ENCODE results near the gene CCDC85C.

CCDC85C gene

DNA sequence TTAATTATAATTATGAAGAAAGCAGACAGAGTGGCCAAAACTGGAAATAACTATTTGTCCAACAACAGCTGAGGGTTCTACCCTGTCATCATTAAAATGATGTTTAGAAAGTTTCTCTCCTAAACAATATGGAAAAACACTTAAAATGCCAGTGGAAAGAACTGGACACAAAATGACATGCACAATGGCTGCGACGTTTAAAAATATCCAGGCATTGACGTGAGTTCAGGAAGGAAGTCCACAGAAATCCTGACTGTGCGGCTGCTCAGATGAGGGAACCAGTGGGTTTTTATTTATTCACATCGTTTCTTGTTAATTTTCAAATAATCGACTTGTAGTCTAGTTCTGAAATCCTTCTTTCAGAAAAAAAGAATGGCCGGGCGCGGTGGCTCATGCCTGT, 64.5 kb downstream of the CCDC85C start:
- DNase-seq (ENCODE audit: low spot score) = no peak

DNA sequence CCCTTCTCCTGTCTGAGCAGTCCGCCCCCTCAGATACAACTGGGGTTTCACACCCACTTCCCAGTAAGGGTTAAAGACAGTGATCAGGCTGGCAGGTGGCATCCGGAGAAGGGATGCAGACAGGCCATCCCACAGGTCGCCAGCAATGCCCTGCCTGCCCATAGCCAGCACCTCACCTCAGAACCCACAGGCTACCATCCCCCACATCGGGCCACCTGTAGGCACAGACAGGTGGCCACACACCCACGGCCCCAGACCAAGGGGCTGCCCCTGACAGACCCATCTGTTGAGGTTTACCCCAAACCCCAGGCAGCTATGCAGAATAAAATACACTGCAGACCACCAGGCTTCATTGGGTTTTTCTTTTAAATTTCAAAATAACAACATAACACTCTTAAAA, 65.3 kb downstream of the CCDC85C start:
- no peak for DNase-seq (ENCODE audit: low spot score)

DNA sequence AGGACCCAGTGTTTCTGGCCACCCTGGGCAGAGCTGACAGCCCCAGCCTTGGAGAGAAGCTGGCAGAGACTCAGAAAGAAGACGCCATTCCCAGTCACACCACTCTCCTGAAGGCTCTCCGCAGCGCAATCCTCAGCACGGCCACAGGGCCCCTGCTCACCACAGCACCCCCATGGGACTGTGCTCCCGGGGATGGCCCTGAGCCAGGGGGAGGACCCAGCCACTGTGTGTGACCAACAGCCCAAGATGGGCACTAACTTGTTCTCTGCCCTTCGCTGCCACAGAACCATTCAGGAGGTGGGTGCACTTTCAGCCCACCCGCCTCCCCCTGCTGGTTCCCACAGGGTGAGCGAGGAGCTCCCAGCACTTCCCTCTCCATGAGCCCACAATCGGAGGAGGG, 65.7 kb downstream of the CCDC85C start:
- DNase-seq (ENCODE audit: low spot score) = no peak

DNA sequence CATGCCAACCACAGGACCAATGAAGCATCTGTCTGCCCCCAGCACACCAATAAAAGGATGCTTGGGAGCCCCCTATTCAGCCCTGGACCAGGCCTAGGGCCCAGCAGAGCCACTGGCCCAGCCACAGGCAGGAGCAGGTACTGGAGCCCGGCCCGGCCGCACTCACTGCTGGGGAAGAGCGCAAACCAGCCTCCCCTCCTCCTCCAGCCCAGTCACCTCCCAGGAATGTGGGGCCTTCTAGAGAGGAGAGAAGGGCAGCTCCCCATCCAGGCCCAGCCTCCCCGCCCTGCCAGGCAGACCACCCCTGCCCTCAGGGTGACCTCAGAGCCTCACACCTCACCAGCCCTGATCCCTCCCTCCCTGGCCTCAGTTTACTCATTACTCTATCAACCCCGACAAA, 66.6 kb downstream of the CCDC85C start:
- DNase-seq (ENCODE audit: low spot score) = no peak

DNA sequence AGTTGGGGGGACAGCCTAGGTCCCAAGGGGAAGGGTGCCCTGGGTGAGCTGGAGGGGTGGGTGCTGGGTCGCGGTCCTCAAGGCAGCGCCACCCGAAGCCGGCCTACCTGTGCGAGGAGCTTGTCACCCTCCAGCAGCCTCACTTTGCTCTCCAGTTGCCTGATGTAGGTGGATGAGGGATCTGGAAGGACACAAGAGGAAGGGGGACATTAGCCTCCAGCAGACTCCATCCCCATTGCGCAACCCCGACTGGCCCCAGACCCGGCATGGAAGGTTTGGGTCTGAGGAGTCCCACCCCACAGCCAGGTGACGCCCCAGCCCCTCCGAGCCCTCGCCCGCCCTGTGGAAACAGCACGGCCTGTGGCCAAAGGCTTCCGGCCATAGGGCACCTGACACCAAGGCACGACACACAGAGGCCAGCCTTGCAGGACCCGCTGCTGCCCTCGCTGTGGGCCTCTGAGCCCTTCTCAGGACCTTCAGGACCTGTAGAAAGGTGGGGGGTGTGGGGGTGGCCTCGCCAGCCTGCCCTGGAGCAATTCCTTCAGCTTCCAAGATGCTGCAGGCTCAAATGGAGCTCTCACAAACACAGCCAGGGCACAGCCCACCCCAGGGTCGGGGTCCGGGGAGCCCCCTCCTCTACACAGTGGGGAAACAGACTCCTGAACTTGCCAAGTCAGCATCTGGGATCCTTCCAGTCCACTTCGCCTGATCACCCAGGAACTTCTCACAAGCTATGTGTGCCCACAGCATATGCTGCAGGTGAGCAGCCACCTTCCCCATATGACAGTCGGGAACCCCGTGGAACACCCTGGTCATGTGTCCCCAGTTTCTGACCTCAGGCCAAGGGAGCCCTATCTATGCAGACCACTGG, 67.9 kb downstream of the CCDC85C start:
- DNase-seq (ENCODE audit: low spot score) = no peak

DNA sequence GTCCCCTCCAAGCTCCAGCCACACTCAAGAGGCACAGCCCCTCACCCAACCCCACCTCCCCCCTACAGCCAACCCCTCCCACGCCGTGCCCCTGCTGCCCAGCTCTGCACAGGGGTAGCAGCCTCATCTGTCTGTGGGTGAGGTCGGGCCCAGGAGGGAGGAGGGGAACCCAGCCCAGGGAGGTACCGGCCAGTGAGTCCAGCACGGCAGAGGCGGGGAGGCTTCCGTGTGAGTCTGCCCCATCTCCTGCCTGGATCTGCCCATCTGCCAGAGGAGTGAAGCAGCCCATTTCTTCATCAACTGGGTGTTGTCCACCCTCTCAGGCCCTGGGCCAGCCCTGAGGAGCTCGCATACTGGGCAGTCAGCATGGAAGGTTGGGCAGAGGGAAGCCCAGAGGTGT, 68.6 kb downstream of the CCDC85C start:
- no peak for DNase-seq (ENCODE audit: low spot score)

DNA sequence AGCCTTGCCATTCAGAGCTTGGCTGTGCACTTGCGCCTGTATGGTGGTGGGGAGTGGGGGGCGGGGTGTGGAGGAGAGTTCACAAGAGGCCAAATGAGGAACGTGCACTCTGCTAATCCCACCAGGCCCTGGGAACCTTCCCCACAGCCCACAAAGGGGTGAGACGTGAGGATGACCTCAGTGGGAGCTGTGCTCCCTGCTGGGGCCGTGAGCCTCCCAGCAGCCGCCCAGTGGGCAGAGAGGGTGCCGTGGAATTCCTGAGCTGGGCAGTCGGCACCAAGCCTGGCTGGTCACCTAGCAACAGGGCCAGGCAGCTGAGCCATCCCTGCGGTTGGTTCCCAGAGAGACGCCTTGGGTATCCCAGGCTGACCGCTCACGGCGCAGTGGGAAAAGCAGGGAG, 69.1 kb downstream of the CCDC85C start:
- DNase-seq (ENCODE audit: low spot score) = no peak

DNA sequence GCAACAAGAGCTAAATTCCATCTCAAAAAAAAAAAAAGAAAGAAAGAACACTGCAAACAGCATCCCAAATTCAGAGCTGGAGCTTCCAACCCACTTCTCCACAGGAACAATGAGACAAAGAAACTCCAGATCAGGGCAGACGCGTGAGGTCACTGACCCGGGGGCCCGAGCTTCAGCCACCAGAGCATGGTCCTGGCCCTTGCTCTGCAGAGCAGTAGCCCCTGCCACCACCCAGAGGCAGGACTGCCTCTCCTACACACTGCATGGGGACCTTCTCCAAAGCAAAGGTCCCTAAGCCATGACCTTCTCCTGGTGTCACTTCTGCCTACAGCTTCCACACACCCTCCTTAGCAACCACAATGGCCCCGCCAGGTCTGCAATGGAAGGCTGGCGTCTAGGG, 69.7 kb downstream of the CCDC85C start:
- DNase-seq (ENCODE audit: low spot score) = no peak

DNA sequence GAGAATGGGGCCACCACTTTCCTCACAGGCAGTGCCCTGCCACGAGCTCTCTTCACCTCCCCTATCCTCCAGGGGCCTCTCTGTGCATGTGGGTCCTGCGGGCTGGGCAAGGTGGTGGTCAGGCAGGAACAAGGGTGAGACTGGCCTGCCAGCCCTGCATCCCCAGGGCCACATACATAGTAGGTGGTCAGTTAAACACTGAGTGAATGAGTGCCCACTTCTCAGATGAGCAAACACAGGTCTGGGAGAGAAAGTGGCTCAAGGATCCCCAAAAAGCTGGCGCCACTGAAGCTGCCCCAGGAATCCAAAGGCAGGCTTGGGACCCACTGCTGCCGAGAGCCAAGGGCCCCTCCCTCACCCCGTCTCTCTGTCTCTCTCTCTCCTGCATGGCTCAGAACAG, 71.7 kb downstream of the CCDC85C start:
- no peak for DNase-seq (ENCODE audit: low spot score)

DNA sequence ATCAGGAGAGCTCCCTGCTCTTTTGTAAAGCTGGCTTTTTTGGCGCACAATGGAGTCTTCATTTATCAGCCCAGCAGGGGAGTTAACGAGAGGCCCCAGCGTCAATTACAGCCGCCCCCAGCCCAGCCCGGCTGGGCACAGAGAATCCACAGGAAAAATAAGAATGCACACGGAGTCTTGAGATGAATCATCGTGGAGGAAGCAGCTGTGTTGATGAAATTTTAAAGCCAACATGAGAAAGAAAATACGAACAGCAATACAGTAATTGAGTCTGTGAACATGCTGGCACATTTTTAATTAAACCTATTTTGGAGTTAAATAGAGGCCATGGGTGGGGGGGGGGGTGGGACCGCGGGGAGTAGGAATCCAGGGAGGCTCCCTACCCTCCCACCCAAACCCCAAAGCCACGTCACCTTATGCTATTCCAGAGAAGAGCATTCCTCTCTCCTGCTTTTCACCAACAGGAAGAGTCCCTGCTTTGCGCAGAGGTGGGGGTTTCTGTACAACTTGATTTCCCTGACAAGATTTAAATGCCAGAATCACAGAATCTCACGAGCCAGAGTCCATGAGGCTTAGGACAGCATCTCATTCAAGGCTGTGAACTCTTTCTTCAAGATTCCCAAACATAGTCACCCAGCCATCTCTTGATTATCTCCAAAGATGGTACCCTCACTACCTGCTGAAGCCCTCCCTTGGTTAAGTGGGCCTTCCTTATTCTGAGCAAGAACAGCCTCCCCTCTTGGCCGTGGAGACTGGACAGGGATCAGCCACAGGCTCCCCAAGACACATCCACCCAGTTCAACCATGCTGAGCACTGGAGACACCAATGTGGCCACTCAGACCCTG, 72.5 kb downstream of the CCDC85C start:
- DNase-seq (ENCODE audit: low spot score) = no peak

DNA sequence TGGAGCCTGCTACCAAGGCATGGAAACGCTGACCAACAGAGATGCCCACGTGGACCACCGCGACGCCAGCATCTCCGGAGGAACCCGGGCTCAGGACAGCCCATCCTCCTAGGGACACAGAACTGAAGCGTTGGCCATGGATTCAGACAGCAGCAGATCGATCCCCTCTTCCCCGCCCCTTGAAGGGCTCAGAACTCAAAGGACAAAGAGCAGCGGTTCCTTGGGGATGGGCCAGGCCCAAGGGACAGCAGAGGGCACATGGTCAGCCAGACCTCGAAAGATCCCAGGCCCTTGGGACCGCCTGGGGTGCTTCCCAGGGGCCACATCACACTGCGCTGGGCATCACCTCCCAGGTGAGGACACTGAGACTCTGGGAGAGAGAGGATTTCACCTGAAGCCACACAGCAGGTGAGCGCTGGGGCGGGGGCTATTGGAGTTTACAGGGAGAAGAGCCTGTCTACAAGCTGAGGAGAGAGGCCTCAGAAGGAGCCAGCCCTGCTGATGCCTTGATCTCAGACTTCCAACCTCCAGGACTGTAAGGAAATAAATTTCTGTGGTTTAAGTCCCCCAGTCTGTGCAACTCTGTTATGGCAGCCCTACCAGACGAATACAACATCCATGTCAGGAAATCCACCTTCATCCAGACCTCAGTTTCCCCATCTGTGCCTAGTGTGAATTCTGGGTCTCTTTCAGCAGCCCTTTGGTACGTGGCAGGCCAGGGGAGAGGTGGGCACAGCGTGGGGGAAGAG, 73.4 kb downstream of the CCDC85C start:
- DNase-seq (ENCODE audit: low spot score) = no peak

DNA sequence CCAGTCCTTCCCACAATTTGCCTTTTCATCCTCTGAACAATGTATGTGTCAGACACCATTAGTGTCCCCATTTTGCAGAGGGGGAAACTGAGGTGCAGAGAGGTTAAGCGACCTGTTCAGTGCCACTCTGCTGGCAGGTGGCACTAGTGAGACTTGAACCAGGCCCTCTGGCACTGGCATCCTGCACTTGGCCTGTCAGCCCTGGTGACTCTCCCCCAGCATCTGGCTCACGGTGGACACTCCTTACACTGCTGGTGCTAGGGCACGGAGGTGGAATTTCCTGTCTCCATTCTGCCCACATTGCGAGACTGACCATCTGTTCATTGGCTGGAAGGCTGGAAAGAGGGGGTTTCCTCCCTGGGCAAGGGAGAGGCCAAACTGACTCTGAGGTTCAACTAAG, 74.1 kb downstream of the CCDC85C start:
- no peak for DNase-seq (ENCODE audit: low spot score)

DNA sequence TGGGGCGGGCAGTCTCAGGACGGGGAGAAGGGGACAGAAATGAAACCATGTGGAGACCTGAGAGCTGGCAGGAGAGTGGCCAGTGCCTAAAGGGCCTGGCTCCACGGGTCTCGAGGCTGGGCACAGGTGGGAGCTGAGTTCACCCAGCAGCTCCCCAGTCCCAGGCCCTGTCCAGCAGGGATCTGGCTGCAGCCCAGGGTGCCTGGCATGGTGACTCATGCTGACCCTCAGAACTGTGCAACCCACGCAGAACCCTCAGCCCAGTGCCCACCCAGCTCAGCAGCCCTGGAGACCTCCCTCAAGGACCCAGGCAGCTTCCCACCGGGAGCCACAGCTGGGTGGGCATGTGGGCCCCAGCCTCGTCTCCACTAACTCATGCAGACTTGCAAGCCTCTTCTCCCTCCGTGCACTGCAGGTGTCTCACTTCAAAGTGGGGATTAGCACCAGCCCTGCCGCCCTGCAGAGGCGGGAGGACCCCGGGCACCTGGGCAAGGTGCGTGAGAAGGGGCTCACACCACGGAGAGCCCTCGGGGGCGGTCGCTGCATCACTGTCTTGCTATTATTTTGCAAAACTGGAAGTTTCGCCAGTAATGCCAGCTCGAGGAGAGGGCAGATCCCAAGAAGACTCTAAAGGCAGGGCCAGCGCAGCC, 76.5 kb downstream of the CCDC85C start:
- DNase-seq (ENCODE audit: low spot score) = no peak

DNA sequence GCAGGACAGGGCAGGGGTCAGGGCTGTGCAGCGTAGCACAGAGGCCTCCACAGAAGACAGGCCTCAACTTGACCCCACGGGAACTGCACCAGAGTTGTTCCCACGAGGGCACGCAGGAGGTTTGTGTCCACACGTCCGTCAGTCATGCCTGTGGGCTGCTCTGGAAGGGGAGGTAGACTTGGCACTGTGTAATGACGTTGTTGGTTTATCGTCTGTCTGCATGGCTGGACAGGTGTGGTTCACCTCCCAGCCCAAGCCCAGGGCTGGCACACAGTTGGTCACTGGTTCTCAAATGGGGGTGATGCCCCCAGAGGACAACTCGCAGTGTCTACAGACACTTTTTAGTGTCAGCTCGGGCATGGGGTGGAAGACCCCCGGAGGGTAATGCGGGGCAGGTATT, 77.0 kb downstream of the CCDC85C start:
- no peak for DNase-seq (ENCODE audit: low spot score)

DNA sequence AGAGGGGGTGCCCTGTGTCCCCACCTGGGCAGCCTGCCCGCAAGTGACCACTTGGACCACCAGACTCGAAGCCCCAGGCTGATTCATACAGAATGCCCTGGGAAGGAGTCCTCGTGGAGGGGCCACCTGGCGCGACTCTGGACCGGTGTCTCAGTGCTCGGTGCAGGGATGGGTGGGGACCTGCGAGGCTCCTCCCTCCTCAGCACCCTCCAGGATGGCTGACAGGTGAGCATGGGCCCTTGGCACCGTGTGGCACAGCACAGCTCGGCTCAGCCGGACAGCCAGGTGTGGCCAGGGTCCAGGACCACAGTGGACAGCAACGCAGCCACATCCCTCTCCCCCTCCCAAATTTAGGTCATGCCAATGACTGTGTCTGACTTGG, 78.3 kb downstream of the CCDC85C start:
- no peak for DNase-seq (ENCODE audit: low spot score)

DNA sequence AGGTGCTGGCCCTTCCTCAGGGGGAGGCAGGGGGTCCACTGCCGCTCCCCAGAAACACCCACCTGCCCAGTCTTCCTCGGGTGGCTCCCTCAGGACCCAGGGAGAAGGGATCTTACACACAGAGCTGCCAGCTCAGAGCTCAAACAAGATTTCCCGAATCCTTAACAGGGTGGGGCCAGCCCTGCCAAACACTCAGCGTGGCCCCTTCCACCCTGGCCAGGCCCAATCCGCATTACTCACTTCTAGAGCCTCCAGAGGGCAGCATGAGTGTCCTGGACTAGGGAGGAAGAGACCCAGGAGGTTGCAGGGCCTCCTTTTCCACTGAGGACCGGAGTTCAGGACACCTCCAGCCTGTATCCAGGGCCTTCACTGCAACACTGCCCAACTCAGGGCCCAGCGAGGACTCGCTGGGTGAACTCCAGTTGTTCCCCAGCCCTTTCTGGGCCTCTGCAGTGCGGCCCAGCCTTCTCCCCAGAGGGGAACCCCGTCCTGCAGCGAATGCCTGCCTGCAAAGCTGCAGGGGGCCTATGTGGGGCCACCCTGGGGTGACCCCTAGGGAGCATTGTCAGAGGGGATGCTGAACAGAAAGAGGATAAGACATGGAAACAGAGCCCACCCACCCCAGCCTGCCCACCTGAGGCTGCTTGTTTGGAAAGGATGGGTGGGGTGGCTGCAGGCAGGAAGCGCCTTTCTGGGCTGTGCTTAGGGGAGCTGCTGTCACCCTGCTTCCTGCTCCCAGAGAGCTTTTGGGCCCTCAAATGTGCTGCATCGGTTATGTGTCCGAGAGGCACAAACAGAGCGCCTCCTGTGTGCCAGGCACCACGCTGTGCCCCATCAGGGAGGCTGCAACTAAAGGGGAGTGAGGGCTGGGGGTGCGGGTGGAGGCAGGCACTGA, 79.0 kb downstream of the CCDC85C start:
- peak; percentile 63 for DNase-seq (ENCODE audit: low spot score)

DNA sequence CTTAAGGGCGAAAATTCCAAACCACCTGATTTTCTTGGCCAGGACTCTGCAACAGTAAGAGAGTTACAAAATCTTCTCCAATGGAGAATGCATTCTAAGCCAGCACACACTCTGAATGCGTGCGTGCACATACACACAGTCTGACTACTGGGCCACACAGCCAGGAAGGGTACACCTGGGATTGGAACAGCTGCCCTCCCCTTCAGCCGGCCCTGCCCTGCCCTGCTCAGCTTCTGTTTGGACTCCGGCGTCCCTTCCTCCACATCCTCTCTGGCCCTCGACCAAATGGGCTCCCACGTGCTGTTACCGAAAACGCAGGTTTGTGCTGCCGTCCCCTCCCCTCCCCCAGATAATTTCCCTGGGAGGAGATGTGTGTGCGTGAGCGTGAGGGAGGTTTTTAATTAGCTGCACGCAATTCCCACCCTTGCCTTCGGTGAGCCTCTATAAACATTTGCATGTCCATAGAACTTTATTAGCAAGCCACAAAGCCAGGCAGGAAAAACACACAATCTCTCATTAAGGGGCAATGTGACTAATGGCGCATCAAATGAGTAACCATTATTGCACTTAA, 79.8 kb downstream of the CCDC85C start:
- no peak for DNase-seq (ENCODE audit: low spot score)

DNA sequence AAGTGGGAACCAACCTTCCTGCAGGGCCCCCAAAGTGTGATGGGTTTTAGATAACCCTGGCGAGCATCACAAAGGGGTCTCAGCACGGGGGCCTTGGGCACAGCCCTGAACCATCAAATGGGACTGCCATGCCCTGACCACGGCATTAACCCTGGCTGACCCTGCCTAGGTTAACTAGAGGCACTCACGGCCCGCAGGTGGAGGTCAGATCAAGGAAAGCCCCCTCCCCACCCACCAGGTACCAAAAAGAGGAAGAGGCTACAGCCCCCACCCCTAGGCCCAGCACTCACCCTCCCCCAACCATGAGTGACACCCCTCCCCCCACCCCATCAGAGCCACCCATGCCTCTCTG, 80.3 kb downstream of the CCDC85C start:
- DNase-seq (ENCODE audit: low spot score) = no peak

DNA sequence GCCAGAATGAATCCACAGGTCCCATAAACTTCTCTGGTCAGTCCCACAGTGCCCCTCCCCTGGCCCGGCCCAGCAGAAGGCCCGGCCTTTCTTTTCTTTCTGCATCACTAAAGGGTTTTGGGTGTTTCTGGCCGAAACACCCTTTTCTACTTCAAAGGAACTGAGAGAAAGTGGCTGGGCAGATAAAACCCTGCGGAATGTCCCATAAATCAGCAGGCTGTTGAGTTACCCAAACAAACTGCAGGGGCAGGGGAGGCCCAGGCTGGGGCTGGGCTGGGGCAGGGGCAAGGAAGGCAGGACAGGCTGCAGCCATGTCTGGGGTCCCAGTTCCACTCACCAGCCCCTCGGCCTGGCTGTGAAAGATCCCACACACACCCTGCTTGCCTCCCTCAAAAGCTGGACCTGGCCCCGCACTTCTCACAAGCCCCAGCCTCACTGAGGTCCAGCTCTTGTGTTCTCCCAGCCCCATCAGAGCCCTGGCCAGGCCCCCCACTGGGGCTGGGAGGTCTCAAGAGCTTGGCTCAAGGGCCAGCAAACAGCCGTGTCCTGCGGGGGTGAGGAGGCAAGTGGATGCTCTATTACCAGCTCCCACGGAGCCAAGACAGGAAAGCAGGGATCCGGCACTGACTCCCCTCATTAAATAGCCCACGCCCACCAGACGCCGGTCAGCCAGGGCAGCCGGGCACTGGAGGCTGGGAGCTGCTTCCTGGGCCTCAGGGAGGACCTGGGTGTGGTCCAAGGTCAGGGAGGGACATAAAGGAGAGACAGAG, 80.9 kb downstream of the CCDC85C start:
- no peak for DNase-seq (ENCODE audit: low spot score)

DNA sequence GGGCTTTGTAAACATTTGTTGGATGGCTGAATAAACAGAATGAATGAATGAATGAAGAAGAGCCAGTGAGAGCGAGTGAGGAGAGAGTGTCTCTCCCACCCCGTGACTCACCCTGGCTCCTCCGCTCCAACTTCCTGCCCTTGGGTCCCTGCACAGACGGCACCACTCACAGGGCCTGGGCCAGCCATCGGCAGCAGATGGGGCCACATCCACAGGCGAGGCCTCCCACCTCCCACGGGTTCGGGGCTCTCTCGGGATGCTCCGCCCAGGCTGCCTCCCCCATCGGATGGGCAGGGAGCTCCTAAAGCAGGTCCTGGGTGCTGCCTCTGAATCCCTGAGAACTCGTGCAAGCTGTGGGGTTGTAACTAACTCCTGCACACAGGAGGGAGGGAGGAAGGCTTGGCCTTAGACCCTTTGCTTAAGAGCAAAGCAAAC, 81.5 kb downstream of the CCDC85C start:
- no peak for DNase-seq (ENCODE audit: low spot score)

All from HuH-7.5 (cell line).